H9 (cell line): ENCODE data around the gene CCDC13. TPM values are rescaled to one million over a fixed set of nuclear protein-coding genes. Genes with fewer than 3 reads are reported as not detected.

ENCODE experiments used
- DNase-seq: peaks from one replicate; pipeline ENCODE4 v3.0.0-alpha.2; 2017
- H2AFZ ChIP-seq: one replicate; pipeline ENCODE4 v1.6.1; 2013; ENCODE audit warnings: mild to moderate bottlenecking, low read length, control low read depth, moderate library complexity
- H2AK5ac ChIP-seq: 2 replicates; pipeline ENCODE4 v1.6.1; 2013; ENCODE audit warnings: low read length, control low read depth, mixed read lengths; ENCODE audit not compliant: insufficient read length
- H2BK120ac ChIP-seq: one replicate; pipeline ENCODE4 v1.6.1; 2013; ENCODE audit warnings: low read depth, mild to moderate bottlenecking, low read length, control low read depth, inconsistent platforms; ENCODE audit not compliant: poor library complexity, severe bottlenecking
- H2BK12ac ChIP-seq: 2 replicates; pipeline ENCODE4 v1.6.1; 2013; ENCODE audit warnings: low read length, control low read depth, mixed read lengths, low read depth; ENCODE audit not compliant: insufficient read length
- H2BK15ac ChIP-seq: 2 replicates; pipeline ENCODE4 v1.6.1; 2013; ENCODE audit warnings: low read depth, low read length, control low read depth
- H2BK20ac ChIP-seq: one replicate; pipeline ENCODE4 v1.6.1; 2013; ENCODE audit warnings: low read depth, mild to moderate bottlenecking, low read length, control low read depth, inconsistent platforms; ENCODE audit not compliant: poor library complexity, severe bottlenecking
- H2BK5ac ChIP-seq: 2 replicates; pipeline ENCODE4 v1.6.1; 2013; ENCODE audit warnings: low read length, control low read depth, mixed read lengths; ENCODE audit not compliant: insufficient read length
- H3K14ac ChIP-seq: 2 replicates; pipeline ENCODE4 v1.6.1; 2013; ENCODE audit warnings: low read length, control low read depth; ENCODE audit not compliant: insufficient read depth
- H3K18ac ChIP-seq: 2 replicates; pipeline ENCODE4 v1.6.1; 2013; ENCODE audit warnings: low read depth, mild to moderate bottlenecking, mixed read lengths, low read length, control low read depth; ENCODE audit not compliant: insufficient read length
- H3K23ac ChIP-seq: 2 replicates; pipeline ENCODE4 v1.6.1; 2013; ENCODE audit warnings: low read length, control low read depth, mixed read lengths, low read depth; ENCODE audit not compliant: insufficient read length
- H3K23me2 ChIP-seq: 2 replicates; pipeline ENCODE4 v1.6.1; 2013; ENCODE audit warnings: low read depth, mild to moderate bottlenecking, mixed read lengths, low read length, control low read depth; ENCODE audit not compliant: insufficient read length, poor library complexity, severe bottlenecking
- H3K27ac ChIP-seq: 2 replicates; pipeline ENCODE4 v1.5.1; 2013; ENCODE audit warnings: low read length, control low read depth, mixed read lengths, low read depth; ENCODE audit not compliant: insufficient read length
- H3K27me3 ChIP-seq: 2 replicates; pipeline ENCODE4 v1.6.1; 2013; ENCODE audit warnings: low read length, control low read depth, inconsistent platforms; ENCODE audit not compliant: insufficient read depth
- H3K4ac ChIP-seq: 2 replicates; pipeline ENCODE4 v1.6.1; 2013; ENCODE audit warnings: low read depth, mild to moderate bottlenecking, control low read depth, inconsistent platforms, low read length, moderate library complexity
- H3K4me1 ChIP-seq: 2 replicates; pipeline ENCODE4 v1.6.1; 2013; ENCODE audit warnings: low read length, control low read depth, inconsistent platforms; ENCODE audit not compliant: insufficient read depth
- H3K4me2 ChIP-seq: 2 replicates; pipeline ENCODE4 v1.6.1; 2013; ENCODE audit warnings: low read length, control low read depth, mixed read lengths; ENCODE audit not compliant: insufficient read length, insufficient read depth
- H3K56ac ChIP-seq: 2 replicates; pipeline ENCODE4 v1.6.1; 2013; ENCODE audit warnings: low read depth, mild to moderate bottlenecking, mixed read lengths, low read length, control low read depth; ENCODE audit not compliant: insufficient read length
- H3K79me1 ChIP-seq: 2 replicates; pipeline ENCODE4 v1.6.1; 2013; ENCODE audit warnings: low read depth, mild to moderate bottlenecking, moderate library complexity, low read length, control low read depth, inconsistent platforms; ENCODE audit not compliant: insufficient read depth, poor library complexity, severe bottlenecking
- H3K79me2 ChIP-seq: 2 replicates; pipeline ENCODE4 v1.6.1; 2013; ENCODE audit warnings: low read length, control low read depth, inconsistent platforms; ENCODE audit not compliant: insufficient read depth
- H3K9ac ChIP-seq: 2 replicates; pipeline ENCODE4 v1.6.1; 2013; ENCODE audit warnings: low read length, control low read depth, mixed read lengths; ENCODE audit not compliant: insufficient read length; ENCODE audit errors: extremely low read depth
- H3K9me3 ChIP-seq: one replicate; pipeline ENCODE4 v1.6.1; 2013; ENCODE audit warnings: low read depth, low read length, inconsistent platforms; ENCODE audit not compliant: control insufficient read depth
- H3T11ph ChIP-seq: one replicate; pipeline ENCODE4 v1.6.1; 2013; ENCODE audit warnings: mild to moderate bottlenecking, low read length, control low read depth, inconsistent platforms
- H4K20me1 ChIP-seq: one replicate; pipeline ENCODE4 v1.6.1; 2013; ENCODE audit not compliant: control insufficient read depth, insufficient read length, insufficient read depth
- H4K5ac ChIP-seq: 2 replicates; pipeline ENCODE4 v1.6.1; 2013; ENCODE audit warnings: low read depth, mild to moderate bottlenecking, mixed read lengths, low read length, control low read depth; ENCODE audit not compliant: insufficient read length
- H4K8ac ChIP-seq: replicated peaks from 2 replicates; pipeline ENCODE4 v1.6.1; 2013; ENCODE audit warnings: low read length, control low read depth, mixed read lengths, low read depth; ENCODE audit not compliant: insufficient read length
- H4K91ac ChIP-seq: 2 replicates; pipeline ENCODE4 v1.6.1; 2013; ENCODE audit warnings: low read depth, mild to moderate bottlenecking, moderate library complexity, mixed read lengths, low read length, control low read depth; ENCODE audit not compliant: insufficient read length
- H3K27ac Mint-ChIP-seq, 3 experiments: 2 replicates in 2 of 3; 3 replicates in 1 of 3; pipeline ENCODE4 v1.8.0; 2020 to 2021; ENCODE audit warnings: mixed read lengths in 3 of 3, mild to moderate bottlenecking in 1 of 3, moderate library complexity in 1 of 3
- H3K27me3 Mint-ChIP-seq: 2 replicates; pipeline ENCODE4 v1.8.0; 2021; ENCODE audit warnings: low read depth, mild to moderate bottlenecking, moderate library complexity, mixed read lengths
- H3K36me3 Mint-ChIP-seq, 3 experiments: 2 replicates in 2 of 3; 3 replicates in 1 of 3; pipeline ENCODE4 v1.8.0; 2020 to 2021; ENCODE audit warnings: low read depth in 3 of 3, mixed read lengths in 3 of 3; ENCODE audit not compliant: insufficient read depth in 1 of 3
- H3K4me1 Mint-ChIP-seq, 2 experiments: 2 replicates each; pipeline ENCODE4 v1.8.0; 2020; ENCODE audit warnings: mixed read lengths in 2 of 2
- H3K4me3 Mint-ChIP-seq, 2 experiments: 2 replicates in 1 of 2; 3 replicates in 1 of 2; pipeline ENCODE4 v1.8.0; 2020 to 2021; ENCODE audit warnings: mild to moderate bottlenecking in 2 of 2, mixed read lengths in 2 of 2, moderate library complexity in 1 of 2
- H3K9me3 Mint-ChIP-seq, 2 experiments: 2 replicates in 1 of 2; 3 replicates in 1 of 2; pipeline ENCODE4 v1.8.0; 2020; ENCODE audit warnings: mild to moderate bottlenecking in 2 of 2, mixed read lengths in 2 of 2, moderate library complexity in 1 of 2
- WGBS: extraction: QIAGEN DNeasy Blood & Tissue Kit; methylation state at CpG from one replicate; pipeline ENCODE4 v1.1.7; 2013; ENCODE audit warnings: missing lambda C conversion rate, low lambda C conversion rate, mixed read lengths; ENCODE audit not compliant: insufficient read length; ENCODE audit errors: extremely low coverage; 5-methylcytosine and 5-hydroxymethylcytosine counted together
- total RNA-seq: library from RNA; stranded (reverse); gene quantifications from 2 replicates; pipeline ENCODE4 v1.2.1, GENCODE V29; 2021
- TF ChIP-seq, protein P1 (sequence below): fragments of 200-600 bp; sonication (generic); conservative IDR thresholded peaks from 3 replicates; pipeline ENCODE4 v1.8.0; 2021; ENCODE audit warnings: antibody characterized with exemption, mild to moderate bottlenecking

Gene CCDC13
- total RNA-seq, 1 experiment from 2014 or later: not detected

- H3K4me3 Mint-ChIP-seq: peak overlapping the region; percentile 94 to 96
- no peak overlapping the region for H2BK12ac ChIP-seq
- H3K79me2 ChIP-seq: peaks cover 12% of the 10 kb centered on the region; the same call in 1 of the 2 replicates
- H2BK120ac ChIP-seq: no peak overlapping the region
- H3K9me3 ChIP-seq: no peaks in the 10 kb centered on the region
- H4K8ac ChIP-seq: no peak overlapping the region
- H3K23me2 ChIP-seq: peaks cover 10% of the 10 kb centered on the region
- H3K36me3 Mint-ChIP-seq: peaks cover 3 to 8% (median 4%) of the 10 kb centered on the region in 3 experiments; a peak in 5 of 7 replicates
- TF ChIP-seq, protein P1, sequence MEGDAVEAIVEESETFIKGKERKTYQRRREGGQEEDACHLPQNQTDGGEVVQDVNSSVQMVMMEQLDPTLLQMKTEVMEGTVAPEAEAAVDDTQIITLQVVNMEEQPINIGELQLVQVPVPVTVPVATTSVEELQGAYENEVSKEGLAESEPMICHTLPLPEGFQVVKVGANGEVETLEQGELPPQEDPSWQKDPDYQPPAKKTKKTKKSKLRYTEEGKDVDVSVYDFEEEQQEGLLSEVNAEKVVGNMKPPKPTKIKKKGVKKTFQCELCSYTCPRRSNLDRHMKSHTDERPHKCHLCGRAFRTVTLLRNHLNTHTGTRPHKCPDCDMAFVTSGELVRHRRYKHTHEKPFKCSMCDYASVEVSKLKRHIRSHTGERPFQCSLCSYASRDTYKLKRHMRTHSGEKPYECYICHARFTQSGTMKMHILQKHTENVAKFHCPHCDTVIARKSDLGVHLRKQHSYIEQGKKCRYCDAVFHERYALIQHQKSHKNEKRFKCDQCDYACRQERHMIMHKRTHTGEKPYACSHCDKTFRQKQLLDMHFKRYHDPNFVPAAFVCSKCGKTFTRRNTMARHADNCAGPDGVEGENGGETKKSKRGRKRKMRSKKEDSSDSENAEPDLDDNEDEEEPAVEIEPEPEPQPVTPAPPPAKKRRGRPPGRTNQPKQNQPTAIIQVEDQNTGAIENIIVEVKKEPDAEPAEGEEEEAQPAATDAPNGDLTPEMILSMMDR: no peak
- H3K56ac ChIP-seq: no peak overlapping the region
- H2AK5ac ChIP-seq: no peak overlapping the region
- no peak overlapping the region for H3T11ph ChIP-seq
- H2AFZ ChIP-seq: no peak overlapping the region
- H2BK5ac ChIP-seq: no peak overlapping the region
- peak; percentile 57 for DNase-seq
- no peak overlapping the region for H2BK15ac ChIP-seq
- H4K5ac ChIP-seq: no peak overlapping the region
- no peak overlapping the region for H3K23ac ChIP-seq
- H3K14ac ChIP-seq: no peak overlapping the region
- no peak overlapping the region for H3K9ac ChIP-seq
- H3K18ac ChIP-seq: no peak overlapping the region
- H2BK20ac ChIP-seq: no peak overlapping the region
- no peak overlapping the region for H4K91ac ChIP-seq
- H3K4ac ChIP-seq: no peak overlapping the region
- H3K4me1 ChIP-seq: peaks cover 2% of the 10 kb centered on the region
- peaks cover 4% of the 10 kb centered on the region; the same call in 1 of the 2 replicates for H3K27me3 ChIP-seq
- no peaks in the 10 kb centered on the region for H4K20me1 ChIP-seq
- peak overlapping the region; percentile 90 for H3K4me2 ChIP-seq
- WGBS: no CpG with 5 or more reads among the region's 23 CpGs
- H3K27ac ChIP-seq: no peak overlapping the region
- H3K27me3 Mint-ChIP-seq: peaks cover 22% of the 10 kb centered on the region
- H3K27ac Mint-ChIP-seq: no peak overlapping the region
- no peaks in the 10 kb centered on the region for H3K79me1 ChIP-seq
- H3K4me1 Mint-ChIP-seq: peaks cover 43 to 44% of the 10 kb centered on the region in 2 experiments
- H3K9me3 Mint-ChIP-seq: no peaks in the 10 kb centered on the region
Observed at GRCh38 chr3:42805141-42805821, 32.2 kb upstream of the CCDC13 start.
